HG03135 (cell line): ENCODE results near the gene AQP9.
"Not testable (repeated sequence)": the region's sequence is repeated elsewhere in the genome, so short reads cannot be mapped to it uniquely, and the experiment has no call there.

Experiments
- ATAC-seq: cut with Tn5 transposase; IDR thresholded peaks from one replicate; pipeline ENCODE4 v1.9.1; 2021; ENCODE audit warnings: mild to moderate bottlenecking, moderate library complexity; ENCODE audit not compliant: unreplicated experiment

The AQP9 gene

DNA sequence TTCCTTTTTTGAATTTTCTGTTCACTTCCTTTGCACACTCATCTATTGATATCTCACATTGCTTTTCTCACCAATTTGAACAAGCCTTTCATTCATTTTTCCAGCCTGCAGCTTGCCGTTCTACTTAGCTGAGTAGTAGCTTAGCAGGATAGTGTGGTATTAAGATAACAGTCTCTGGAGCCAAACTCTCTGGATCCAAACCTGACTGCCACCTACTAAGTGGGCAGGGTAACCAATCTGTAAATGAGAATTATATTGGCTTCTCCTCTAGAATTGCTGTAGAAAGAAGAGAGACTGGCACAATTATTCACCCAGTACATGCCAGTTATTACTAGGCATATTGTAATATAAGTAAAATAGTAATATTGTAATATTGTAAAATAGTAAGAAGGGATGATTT, 40.5 kb downstream of the AQP9 start:
- ATAC-seq: no peak

GRCh38 chr15:58179206-58179605, 41.0 kb downstream of the AQP9 start:
- no peak for ATAC-seq

DNA sequence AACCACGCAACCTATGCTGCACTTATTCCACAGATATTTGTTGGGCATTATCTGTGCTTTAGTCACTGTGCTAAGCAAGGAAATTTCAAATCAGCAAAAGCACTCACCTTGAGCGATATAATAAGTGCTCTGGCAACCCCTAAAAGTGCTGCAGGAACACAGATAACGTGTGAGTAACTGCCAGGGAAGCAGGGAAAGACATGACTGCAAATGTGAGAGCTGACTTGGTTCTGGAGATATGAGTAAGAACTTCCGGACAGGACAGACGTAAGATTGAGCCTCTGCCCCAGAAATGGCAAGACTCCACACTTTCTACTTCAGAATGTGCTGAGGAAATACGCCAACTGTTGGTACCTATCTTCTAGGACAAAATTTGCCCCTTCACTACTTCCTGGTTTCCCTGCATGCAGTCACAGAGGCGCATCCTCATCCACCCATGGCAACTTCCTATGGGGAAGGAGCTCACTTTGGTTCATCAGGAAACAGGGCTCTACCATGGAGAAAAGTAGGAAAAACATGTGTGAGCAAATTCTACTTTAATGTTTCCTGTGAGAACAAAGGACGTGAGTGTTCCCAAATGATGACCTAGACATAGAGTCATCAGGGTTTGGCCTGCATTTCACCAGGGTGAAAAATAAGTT, 41.7 kb downstream of the AQP9 start:
- ATAC-seq: no peak

- ATAC-seq: no peak
These were observed 44.4 kb downstream of the AQP9 start for GRCh38 chr15:58182460-58183163.

GRCh38 chr15:58185439-58185838, 47.3 kb downstream of the AQP9 start:
- no peak for ATAC-seq

DNA sequence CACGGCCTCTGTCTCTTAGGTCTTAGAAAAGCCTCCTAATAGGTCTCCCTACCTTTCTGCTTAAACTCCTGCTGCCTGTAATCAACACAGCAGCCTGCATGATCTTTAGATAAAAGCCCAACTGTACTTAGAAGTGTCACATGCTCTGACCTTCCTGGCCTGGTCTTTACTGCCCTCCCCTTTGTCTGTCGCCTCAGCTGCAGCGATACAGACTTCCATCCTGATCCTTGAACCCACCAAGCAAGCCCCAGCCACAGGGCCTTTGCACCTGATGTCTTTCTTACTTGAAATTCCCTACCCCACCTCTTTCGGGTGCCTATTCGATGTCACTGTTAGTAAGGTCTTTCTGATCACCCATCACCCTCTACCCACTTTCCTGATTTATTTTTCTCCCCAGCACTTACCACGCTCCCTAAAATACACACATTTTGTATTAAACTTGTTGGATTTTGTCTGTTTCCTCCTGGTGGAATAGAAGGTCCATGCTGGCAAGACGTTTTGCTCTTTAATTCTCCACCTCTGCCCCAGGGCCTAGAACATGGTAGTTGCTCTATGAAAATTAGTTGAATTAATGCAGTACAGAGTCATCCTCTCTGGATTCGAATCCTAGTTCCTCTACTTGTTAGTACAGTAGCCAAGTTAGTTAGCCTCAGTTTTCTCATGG, 51.1 kb downstream of the AQP9 start:
- ATAC-seq: no peak

- no peak for ATAC-seq
These were observed 52.2 kb downstream of the AQP9 start for GRCh38 chr15:58190419-58190818.

- not testable (repeated sequence) for ATAC-seq
These were observed 55.5 kb downstream of the AQP9 start for GRCh38 chr15:58193636-58194035.

- no peak for ATAC-seq
These were observed 62.6 kb downstream of the AQP9 start for GRCh38 chr15:58200739-58201138.

DNA sequence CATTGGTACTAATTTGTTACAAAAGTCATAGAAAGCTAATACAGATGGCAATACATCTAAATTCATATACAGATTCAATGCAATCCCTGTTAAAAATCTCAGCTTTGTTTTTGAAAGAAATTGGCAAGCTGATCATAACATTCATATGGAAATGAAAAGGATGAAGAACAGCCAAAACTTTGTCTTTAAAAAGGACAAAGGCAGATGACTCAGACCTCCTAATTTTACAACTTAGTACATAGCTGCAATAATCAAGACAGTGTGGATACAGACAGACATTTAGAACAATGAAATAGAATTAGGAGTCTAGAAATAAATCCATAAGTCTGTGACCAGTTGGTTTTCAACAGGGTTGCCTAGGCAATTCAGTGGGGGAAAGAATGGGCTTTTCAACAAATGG, 63.3 kb downstream of the AQP9 start:
- no peak for ATAC-seq

- ATAC-seq: no peak
These were observed 65.4 kb downstream of the AQP9 start for GRCh38 chr15:58203537-58203936.

- ATAC-seq: no peak
These were observed 68.0 kb downstream of the AQP9 start for GRCh38 chr15:58206151-58206550.

GRCh38 chr15:58208217-58208616, 70.0 kb downstream of the AQP9 start:
- ATAC-seq: not testable (repeated sequence)

- not testable (repeated sequence) for ATAC-seq
These were observed 70.9 kb downstream of the AQP9 start for GRCh38 chr15:58209007-58209481.

- ATAC-seq: not testable (repeated sequence)
These were observed 71.8 kb downstream of the AQP9 start for GRCh38 chr15:58210031-58210430.

GRCh38 chr15:58212909-58213526, 74.8 kb downstream of the AQP9 start:
- ATAC-seq: no peak

GRCh38 chr15:58213587-58214338, 75.6 kb downstream of the AQP9 start:
- no peak for ATAC-seq

DNA sequence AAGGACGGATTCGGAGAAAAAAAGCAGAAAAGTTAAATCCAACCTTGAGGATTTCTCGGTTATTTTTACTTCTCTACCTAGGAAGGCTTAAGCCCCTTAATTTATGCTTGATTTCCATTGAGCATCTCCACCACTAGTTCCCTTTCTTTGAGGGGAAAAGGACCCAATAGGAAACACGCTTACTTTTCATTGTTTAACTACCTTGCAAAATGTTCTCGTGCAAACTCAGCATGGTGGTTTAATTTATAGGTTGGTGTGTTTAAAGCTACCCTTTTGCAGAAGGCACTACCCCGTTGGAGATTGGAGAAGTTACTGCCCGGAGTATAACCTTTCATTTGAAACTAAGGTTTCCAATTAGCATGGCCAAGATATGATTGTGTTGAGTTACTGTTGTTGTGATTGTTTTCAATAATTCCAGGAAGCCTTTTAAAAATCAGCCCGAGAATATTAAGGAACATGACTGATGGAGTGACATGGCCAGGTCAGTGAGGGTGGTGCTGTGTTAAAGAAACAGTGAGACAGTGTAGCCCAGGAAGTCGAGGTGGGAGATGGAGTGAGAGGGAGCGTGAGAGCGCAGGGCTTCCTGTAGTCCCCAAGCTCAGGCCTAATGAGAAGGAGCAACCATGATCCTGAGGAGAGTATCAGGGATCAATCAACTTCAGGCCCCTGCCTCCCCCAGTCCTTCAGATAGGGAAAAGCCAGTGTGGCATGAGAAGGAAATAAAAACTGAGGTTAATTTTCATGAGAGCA, 76.6 kb downstream of the AQP9 start:
- no peak for ATAC-seq

- ATAC-seq: no peak
These were observed 79.3 kb downstream of the AQP9 start for GRCh38 chr15:58217460-58217859.

DNA sequence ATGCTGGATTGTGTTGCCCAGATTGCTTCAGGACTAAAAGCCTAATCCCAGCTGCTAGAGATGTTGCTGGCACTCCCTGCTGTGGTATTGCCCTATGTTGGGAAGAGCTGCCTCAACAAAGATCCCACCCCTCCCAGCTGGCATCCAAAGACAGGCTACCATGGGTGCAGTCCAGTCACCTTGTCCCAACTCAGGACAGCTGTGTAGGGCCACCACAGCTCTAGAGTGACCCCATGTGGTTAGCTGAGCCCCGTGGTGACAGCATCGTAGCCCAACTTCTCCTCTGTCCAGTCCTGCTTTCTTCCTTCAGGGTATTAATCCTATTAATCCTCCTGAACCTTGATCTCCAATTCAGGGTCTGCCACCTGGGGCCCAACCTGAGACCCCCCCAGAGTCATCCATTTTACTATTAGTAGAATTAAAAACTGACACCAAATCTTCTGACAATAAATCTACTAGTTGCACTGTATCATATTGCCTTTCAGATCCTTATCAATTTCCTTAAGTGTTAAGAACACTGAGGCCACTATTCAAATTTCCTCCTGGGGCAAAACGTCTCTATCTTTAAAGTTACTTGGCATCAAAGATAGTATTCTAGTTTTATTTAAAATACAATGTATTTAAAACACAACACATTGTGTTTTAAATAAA, 83.5 kb downstream of the AQP9 start:
- no peak for ATAC-seq
